SK-N-SH treated with all-trans-retinoic acid at 6 μM for 48 hours (cell line): Measurements from ENCODE around the gene GSTT2B.
"Not testable (repeated sequence)": the region's sequence is repeated elsewhere in the genome, so short reads cannot be mapped to it uniquely, and the experiment has no call there.

ENCODE experiments used
- ATAC-seq: fragments of 200-7000 bp; cut with Tn5 transposase; 3 replicates; pipeline ENCODE4 v1.9.1; 2020; ENCODE audit warnings: mild to moderate bottlenecking, moderate library complexity
- BACH2 ChIP-seq: fragments of 250-450 bp; sonication (Bioruptor Pico); IDR thresholded peaks from 2 replicates; pipeline ENCODE4 v1.9.0; 2021; ENCODE audit warnings: mild to moderate bottlenecking, borderline replicate concordance
- CSDC2 ChIP-seq: fragments of 250-450 bp; sonication (Bioruptor Pico); IDR thresholded peaks from 2 replicates; pipeline ENCODE4 v1.5.0; 2020; ENCODE audit warnings: mild to moderate bottlenecking, moderate library complexity
- ESRRG ChIP-seq: fragments of 250-450 bp; sonication (Bioruptor Pico); IDR thresholded peaks from 2 replicates; pipeline ENCODE4 v1.6.1; 2021; ENCODE audit warnings: mild to moderate bottlenecking
- GLIS3 ChIP-seq: fragments of 250-450 bp; sonication (Bioruptor Pico); IDR thresholded peaks from 2 replicates; pipeline ENCODE4 v1.5.0; 2020; ENCODE audit warnings: mild to moderate bottlenecking, moderate library complexity
- OSR1 ChIP-seq: fragments of 250-450 bp; sonication (Bioruptor Pico); IDR thresholded peaks from 2 replicates; pipeline ENCODE4 v1.8.0; 2022; ENCODE audit warnings: moderate library complexity, mild to moderate bottlenecking, inconsistent platforms
- PPARA ChIP-seq: fragments of 250-450 bp; sonication (Bioruptor Pico); IDR thresholded peaks from 2 replicates; pipeline ENCODE4 v1.5.0; 2020; ENCODE audit warnings: mild to moderate bottlenecking, borderline replicate concordance
- RARB ChIP-seq: fragments of 250-450 bp; sonication (Bioruptor Pico); IDR thresholded peaks from 2 replicates; pipeline ENCODE4 v1.8.0; 2021; ENCODE audit warnings: mild to moderate bottlenecking, moderate library complexity
- SNAI2 ChIP-seq: fragments of 250-450 bp; sonication (Bioruptor Pico); IDR thresholded peaks from 2 replicates; pipeline ENCODE4 v1.5.0; 2020; ENCODE audit warnings: mild to moderate bottlenecking, moderate library complexity
- TCF4 ChIP-seq: fragments of 250-450 bp; sonication (Bioruptor Pico); IDR thresholded peaks from 2 replicates; pipeline ENCODE4 v1.8.0; 2021; ENCODE audit warnings: mild to moderate bottlenecking, moderate library complexity, borderline replicate concordance
- TOX ChIP-seq: fragments of 250-450 bp; sonication (Bioruptor Pico); IDR thresholded peaks from 2 replicates; pipeline ENCODE4 v1.8.0; 2021; ENCODE audit warnings: mild to moderate bottlenecking, moderate library complexity, borderline replicate concordance
- ZC3H10 ChIP-seq: fragments of 250-450 bp; sonication (Bioruptor Pico); IDR thresholded peaks from 2 replicates; pipeline ENCODE4 v1.5.1; 2021; ENCODE audit warnings: mild to moderate bottlenecking, moderate library complexity
- ZFP3 ChIP-seq: fragments of 250-450 bp; sonication (Bioruptor Pico); IDR thresholded peaks from 2 replicates; pipeline ENCODE4 v1.5.0; 2020; ENCODE audit warnings: mild to moderate bottlenecking, moderate library complexity
- ZFP30 ChIP-seq: fragments of 450-650 bp; formaldehyde crosslinking; IDR thresholded peaks from 2 replicates; pipeline ENCODE4 v1.5.0; 2022; ENCODE audit warnings: mild to moderate bottlenecking, moderate library complexity
- ZNF565 ChIP-seq: fragments of 450-650 bp; formaldehyde crosslinking; conservative IDR thresholded peaks from 2 replicates; pipeline ENCODE4 v1.5.0; 2020; ENCODE audit warnings: low read depth, mild to moderate bottlenecking, moderate library complexity
- ZNF70 ChIP-seq: fragments of 450-650 bp; formaldehyde crosslinking; IDR thresholded peaks from 2 replicates; pipeline ENCODE4 v1.5.0; 2020; ENCODE audit warnings: mild to moderate bottlenecking, moderate library complexity
- TF ChIP-seq, protein P1 (sequence below): fragments of 250-450 bp; sonication (Bioruptor Pico); IDR thresholded peaks from 2 replicates; pipeline ENCODE4 v1.8.0; 2020; ENCODE audit warnings: mild to moderate bottlenecking, moderate library complexity, borderline replicate concordance
- TF ChIP-seq, protein P2 (sequence below): fragments of 250-450 bp; sonication (Bioruptor Pico); IDR thresholded peaks from 2 replicates; pipeline ENCODE4 v1.8.0; 2021; ENCODE audit warnings: low read depth, mild to moderate bottlenecking, moderate library complexity, borderline replicate concordance
- TF ChIP-seq, protein P3 (sequence below): fragments of 250-450 bp; sonication (Bioruptor Pico); IDR thresholded peaks from 2 replicates; pipeline ENCODE4 v1.5.0; 2020; ENCODE audit warnings: mild to moderate bottlenecking, moderate library complexity
- TF ChIP-seq, protein P4 (sequence below): fragments of 250-450 bp; sonication (Bioruptor Pico); IDR thresholded peaks from 2 replicates; pipeline ENCODE4 v1.5.1; 2020; ENCODE audit warnings: low read depth, mild to moderate bottlenecking, moderate library complexity

GSTT2B gene

DNA sequence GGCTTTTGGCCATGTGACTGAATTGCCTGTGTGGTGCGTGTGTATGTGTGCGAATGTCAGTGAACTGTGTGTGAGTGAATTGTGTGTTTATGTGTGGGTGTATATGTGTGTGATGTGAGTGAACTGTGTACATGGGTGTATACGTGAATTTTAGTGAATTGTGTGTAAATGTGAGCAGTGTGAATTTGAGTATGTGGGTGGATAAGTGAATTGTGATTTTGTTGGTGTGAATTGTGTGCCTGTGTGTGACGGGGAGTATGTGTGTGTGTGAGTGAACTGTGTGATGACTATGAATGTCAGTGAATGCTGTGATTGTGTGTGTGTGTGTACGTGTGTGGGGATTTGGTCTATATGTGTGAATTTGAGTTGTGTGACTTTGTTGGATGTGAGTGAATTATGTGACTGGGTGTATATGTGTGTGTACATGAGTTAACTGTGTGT lies 9.2 kb upstream of the GSTT2B start:
- ATAC-seq, result no peak
- TF ChIP-seq GLIS3 (CRISPR knock-in tag), result no peak
- no peak for TF ChIP-seq ZFP30
- TF ChIP-seq, protein P1, sequence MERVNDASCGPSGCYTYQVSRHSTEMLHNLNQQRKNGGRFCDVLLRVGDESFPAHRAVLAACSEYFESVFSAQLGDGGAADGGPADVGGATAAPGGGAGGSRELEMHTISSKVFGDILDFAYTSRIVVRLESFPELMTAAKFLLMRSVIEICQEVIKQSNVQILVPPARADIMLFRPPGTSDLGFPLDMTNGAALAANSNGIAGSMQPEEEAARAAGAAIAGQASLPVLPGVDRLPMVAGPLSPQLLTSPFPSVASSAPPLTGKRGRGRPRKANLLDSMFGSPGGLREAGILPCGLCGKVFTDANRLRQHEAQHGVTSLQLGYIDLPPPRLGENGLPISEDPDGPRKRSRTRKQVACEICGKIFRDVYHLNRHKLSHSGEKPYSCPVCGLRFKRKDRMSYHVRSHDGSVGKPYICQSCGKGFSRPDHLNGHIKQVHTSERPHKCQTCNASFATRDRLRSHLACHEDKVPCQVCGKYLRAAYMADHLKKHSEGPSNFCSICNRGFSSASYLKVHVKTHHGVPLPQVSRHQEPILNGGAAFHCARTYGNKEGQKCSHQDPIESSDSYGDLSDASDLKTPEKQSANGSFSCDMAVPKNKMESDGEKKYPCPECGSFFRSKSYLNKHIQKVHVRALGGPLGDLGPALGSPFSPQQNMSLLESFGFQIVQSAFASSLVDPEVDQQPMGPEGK (CRISPR knock-in tag), result no peak
- TF ChIP-seq, protein P2, sequence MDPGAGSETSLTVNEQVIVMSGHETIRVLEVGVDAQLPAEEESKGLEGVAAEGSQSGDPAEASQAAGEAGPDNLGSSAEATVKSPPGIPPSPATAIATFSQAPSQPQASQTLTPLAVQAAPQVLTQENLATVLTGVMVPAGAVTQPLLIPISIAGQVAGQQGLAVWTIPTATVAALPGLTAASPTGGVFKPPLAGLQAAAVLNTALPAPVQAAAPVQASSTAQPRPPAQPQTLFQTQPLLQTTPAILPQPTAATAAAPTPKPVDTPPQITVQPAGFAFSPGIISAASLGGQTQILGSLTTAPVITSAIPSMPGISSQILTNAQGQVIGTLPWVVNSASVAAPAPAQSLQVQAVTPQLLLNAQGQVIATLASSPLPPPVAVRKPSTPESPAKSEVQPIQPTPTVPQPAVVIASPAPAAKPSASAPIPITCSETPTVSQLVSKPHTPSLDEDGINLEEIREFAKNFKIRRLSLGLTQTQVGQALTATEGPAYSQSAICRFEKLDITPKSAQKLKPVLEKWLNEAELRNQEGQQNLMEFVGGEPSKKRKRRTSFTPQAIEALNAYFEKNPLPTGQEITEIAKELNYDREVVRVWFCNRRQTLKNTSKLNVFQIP (CRISPR knock-in tag), result no peak
- no peak for TF ChIP-seq ZNF70 (CRISPR knock-in tag)
- no peak for TF ChIP-seq PPARA (CRISPR knock-in tag)
- TF ChIP-seq CSDC2 (CRISPR knock-in tag), result no peak
- no peak for TF ChIP-seq OSR1 (CRISPR knock-in tag)
- TF ChIP-seq BACH2, result no peak
- no peak for TF ChIP-seq ZC3H10 (CRISPR knock-in tag)
- TF ChIP-seq ZFP3 (CRISPR knock-in tag), result no peak
- no peak for TF ChIP-seq RARB (CRISPR knock-in tag)
- TF ChIP-seq TOX (CRISPR knock-in tag), result no peak
- TF ChIP-seq, protein P3, sequence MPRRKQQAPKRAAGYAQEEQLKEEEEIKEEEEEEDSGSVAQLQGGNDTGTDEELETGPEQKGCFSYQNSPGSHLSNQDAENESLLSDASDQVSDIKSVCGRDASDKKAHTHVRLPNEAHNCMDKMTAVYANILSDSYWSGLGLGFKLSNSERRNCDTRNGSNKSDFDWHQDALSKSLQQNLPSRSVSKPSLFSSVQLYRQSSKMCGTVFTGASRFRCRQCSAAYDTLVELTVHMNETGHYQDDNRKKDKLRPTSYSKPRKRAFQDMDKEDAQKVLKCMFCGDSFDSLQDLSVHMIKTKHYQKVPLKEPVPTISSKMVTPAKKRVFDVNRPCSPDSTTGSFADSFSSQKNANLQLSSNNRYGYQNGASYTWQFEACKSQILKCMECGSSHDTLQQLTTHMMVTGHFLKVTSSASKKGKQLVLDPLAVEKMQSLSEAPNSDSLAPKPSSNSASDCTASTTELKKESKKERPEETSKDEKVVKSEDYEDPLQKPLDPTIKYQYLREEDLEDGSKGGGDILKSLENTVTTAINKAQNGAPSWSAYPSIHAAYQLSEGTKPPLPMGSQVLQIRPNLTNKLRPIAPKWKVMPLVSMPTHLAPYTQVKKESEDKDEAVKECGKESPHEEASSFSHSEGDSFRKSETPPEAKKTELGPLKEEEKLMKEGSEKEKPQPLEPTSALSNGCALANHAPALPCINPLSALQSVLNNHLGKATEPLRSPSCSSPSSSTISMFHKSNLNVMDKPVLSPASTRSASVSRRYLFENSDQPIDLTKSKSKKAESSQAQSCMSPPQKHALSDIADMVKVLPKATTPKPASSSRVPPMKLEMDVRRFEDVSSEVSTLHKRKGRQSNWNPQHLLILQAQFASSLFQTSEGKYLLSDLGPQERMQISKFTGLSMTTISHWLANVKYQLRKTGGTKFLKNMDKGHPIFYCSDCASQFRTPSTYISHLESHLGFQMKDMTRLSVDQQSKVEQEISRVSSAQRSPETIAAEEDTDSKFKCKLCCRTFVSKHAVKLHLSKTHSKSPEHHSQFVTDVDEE, result no peak
- TF ChIP-seq ESRRG (CRISPR knock-in tag), result no peak
- TF ChIP-seq TCF4, result no peak
- TF ChIP-seq, protein P4, sequence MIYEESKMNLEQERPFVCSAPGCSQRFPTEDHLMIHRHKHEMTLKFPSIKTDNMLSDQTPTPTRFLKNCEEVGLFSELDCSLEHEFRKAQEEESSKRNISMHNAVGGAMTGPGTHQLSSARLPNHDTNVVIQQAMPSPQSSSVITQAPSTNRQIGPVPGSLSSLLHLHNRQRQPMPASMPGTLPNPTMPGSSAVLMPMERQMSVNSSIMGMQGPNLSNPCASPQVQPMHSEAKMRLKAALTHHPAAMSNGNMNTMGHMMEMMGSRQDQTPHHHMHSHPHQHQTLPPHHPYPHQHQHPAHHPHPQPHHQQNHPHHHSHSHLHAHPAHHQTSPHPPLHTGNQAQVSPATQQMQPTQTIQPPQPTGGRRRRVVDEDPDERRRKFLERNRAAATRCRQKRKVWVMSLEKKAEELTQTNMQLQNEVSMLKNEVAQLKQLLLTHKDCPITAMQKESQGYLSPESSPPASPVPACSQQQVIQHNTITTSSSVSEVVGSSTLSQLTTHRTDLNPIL, result no peak
- no peak for TF ChIP-seq ZNF565 (CRISPR knock-in tag)
- TF ChIP-seq SNAI2 (CRISPR knock-in tag), result no peak
- TF ChIP-seq, all 23 proteins: peak for 0

DNA sequence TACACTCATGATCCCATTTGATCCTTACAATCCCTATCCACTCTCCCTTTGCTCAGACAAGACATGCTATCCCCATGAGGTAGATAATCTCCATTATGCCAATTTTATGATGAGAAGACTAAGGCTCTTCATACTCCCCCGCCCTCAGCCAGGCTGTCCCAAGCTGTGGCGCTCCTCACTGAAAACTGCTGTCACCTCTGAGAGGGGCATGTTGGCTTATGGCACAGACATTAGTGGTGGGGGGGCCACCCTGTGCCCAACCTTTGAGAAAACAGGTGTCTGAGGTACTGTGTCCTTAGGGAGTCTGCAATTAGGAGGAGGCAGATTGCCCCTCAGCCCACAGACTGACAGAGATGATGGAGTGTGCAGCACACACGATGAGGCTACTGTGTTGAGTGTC lies 8.1 kb upstream of the GSTT2B start:
- no peak for ATAC-seq
- TF ChIP-seq CSDC2 (CRISPR knock-in tag) (no peak), ZFP30 (no peak), RARB (CRISPR knock-in tag) (no peak)
- TF ChIP-seq, protein P3, result no peak
- TF ChIP-seq, protein P1 (CRISPR knock-in tag), result no peak

DNA sequence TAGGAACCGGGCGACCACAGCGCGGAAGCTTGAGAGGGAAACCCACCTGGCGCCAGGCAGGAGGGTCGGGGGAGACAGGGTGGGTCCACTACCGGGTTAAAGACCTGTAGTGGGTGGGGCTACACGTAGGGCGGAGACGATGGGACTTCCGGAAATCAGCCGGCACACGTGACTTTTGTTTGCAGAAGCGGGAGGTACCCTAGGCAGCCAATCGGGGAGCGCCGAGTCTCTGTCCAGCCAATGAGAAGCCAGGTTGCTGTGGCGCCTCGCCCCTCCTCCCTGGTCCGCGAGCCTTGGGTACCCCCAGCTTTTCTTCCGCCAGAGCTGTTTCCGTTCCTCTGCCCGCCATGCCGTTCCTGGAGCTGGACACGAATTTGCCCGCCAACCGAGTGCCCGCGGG lies 5.6 kb upstream of the GSTT2B start, which contains the start of gene DDTL:
Gene DDTL (plus strand): TSS at position 321 of the 400 bp plus-strand sequence. CDS start 27 bp downstream, at position 348.
- ATAC-seq, result peak; percentile 95

DNA sequence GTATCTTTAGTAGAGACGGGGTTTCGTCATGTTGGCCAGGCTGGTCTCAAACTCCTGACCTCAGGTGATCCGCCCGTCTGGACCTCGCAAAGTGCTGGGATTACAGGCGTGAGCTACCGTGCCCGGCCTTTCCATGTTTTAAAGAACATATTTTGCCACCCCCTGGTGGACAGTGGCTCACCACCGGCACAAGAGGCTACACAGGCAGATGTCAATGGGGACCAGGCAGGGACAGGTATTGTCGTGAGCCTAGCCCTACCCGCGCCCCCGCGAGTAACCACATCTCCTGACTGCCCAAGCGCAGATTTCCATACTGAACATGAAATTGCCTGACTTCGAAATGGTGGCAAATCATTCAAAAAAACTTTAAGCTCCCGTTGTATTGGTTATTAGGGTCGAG lies 5.1 kb upstream of the GSTT2B start:
- ATAC-seq, result peak; percentile 61

DNA sequence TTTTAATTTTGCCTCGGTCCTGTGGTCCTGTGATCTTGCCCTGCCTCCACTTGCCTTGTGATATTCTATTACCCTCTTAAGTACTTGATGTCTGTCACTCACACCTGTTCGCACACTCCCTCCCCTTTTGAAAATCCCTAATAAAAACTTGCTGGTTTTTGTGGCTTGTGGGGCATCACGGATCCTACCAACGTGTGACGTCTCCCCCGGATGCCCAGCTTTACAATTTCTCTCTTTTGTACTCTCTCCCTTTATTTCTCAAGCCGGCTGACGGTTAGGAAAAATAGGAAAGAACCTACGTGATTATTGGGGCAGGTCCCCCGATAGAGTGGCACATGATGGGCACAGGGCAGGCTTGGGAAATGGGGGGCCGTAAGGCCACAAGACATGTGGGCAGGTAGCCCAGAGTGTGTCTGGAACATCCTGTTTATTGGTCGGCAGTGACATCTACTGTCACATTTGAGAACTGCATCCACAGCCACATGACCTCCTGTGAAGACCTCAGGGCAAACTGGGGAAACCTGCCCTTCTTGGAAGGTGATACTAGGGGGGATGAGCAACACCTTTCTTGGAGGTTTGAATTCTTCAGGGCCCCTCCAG lies 4.6 kb downstream of the GSTT2B start:
- ATAC-seq, result peak; percentile 61

DNA sequence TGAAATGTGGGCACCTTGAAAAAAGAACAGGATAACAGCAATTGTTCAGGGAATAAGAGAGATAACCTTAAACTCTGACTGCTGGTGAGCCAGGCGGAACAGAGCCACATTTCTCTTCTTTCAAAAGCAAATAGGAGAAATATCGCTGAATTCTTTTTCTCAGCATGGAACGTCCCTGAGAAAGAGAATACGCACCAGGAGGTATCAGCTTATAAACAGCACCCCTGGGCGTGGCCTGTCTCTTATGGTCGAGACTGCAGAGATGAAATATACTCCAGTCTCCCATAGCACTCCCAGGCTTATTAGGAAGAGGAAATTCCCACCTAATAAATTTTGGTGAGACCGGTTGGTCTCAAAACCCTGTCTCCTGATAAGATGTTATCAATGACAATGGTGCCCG lies 5.1 kb downstream of the GSTT2B start:
- ATAC-seq, result not testable (repeated sequence)

DNA sequence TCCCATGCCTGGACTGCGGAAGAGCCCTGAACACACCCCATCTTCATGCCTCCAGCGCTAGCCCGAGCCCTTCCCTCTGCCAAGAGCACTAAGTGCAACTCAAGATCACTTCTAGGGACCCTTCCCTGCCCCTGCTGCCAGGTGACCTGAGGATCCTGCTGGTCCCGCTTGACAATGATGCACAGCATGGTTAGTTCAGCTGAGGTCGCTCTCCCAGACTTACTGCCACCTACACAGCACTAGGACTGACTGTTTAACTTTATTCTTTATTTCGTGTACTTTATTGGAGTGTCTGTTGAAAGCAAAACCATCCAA lies 6.0 kb downstream of the GSTT2B start:
- not testable (repeated sequence) for ATAC-seq
